Mesendoderm (in vitro differentiated cells): Measurements from ENCODE around the gene ADK.
"Not testable (repeated sequence)": the region's sequence is repeated elsewhere in the genome, so short reads cannot be mapped to it uniquely, and the experiment has no call there.

ENCODE experiments used
- DNase-seq: peaks from one replicate; pipeline ENCODE4 v3.0.0; 2013
- H2AK5ac ChIP-seq: 2 replicates; pipeline ENCODE4 v1.6.1; 2013; ENCODE audit warnings: low read length, inconsistent platforms
- H2BK120ac ChIP-seq: 2 replicates; pipeline ENCODE4 v1.6.1; 2013; ENCODE audit warnings: low read depth, mild to moderate bottlenecking, low read length, moderate library complexity, mixed read lengths
- H2BK15ac ChIP-seq: replicated peaks from 2 replicates; pipeline ENCODE4 v1.6.1; 2013; ENCODE audit warnings: low read depth, mild to moderate bottlenecking, moderate library complexity
- H2BK5ac ChIP-seq: 2 replicates; pipeline ENCODE4 v1.6.1; 2013; ENCODE audit warnings: low read length, inconsistent platforms
- H3K18ac ChIP-seq: 2 replicates; pipeline ENCODE4 v1.6.1; 2013; ENCODE audit warnings: mild to moderate bottlenecking, low read length, mixed read lengths
- H3K23ac ChIP-seq: one replicate; pipeline ENCODE4 v1.6.1; 2013; ENCODE audit warnings: low read length
- H3K27ac ChIP-seq: 2 replicates; pipeline ENCODE4 v1.5.1; 2013; ENCODE audit warnings: low read depth, mild to moderate bottlenecking, inconsistent platforms, low read length, moderate library complexity
- H3K27me3 ChIP-seq: 2 replicates; pipeline ENCODE4 v1.6.1; 2013; ENCODE audit warnings: low read length, control low read depth, mild to moderate bottlenecking, inconsistent platforms; ENCODE audit not compliant: insufficient read depth, poor library complexity
- H3K36me3 ChIP-seq: 2 replicates; pipeline ENCODE4 v1.6.1; 2013; ENCODE audit warnings: low read length, inconsistent platforms; ENCODE audit not compliant: control insufficient read depth, insufficient read depth
- H3K4ac ChIP-seq: one replicate; pipeline ENCODE4 v1.6.1; 2013; ENCODE audit warnings: low read depth, mild to moderate bottlenecking, low read length, moderate library complexity
- H3K4me1 ChIP-seq: 2 replicates; pipeline ENCODE4 v1.6.1; 2013; ENCODE audit warnings: low read depth, low read length, inconsistent platforms; ENCODE audit not compliant: control insufficient read depth
- H3K4me2 ChIP-seq: 2 replicates; pipeline ENCODE4 v1.6.1; 2013; ENCODE audit warnings: low read length
- H3K4me3 ChIP-seq: 2 replicates; pipeline ENCODE4 v1.5.1; 2013; ENCODE audit warnings: mild to moderate bottlenecking, low read length
- H3K56ac ChIP-seq: one replicate; pipeline ENCODE4 v1.6.1; 2013; ENCODE audit warnings: low read length
- H3K79me1 ChIP-seq: 2 replicates; pipeline ENCODE4 v1.6.1; 2013; ENCODE audit warnings: low read length, inconsistent platforms
- H3K79me2 ChIP-seq: 2 replicates; pipeline ENCODE4 v1.6.1; 2013; ENCODE audit warnings: mild to moderate bottlenecking, low read length; ENCODE audit not compliant: control insufficient read depth, insufficient read depth
- H3K9ac ChIP-seq: 2 replicates; pipeline ENCODE4 v1.6.1; 2013; ENCODE audit warnings: low read length, inconsistent platforms
- H4K5ac ChIP-seq: one replicate; pipeline ENCODE4 v1.6.1; 2013; ENCODE audit warnings: low read length
- H4K8ac ChIP-seq: one replicate; pipeline ENCODE4 v1.6.1; 2013; ENCODE audit warnings: low read depth, mild to moderate bottlenecking, control low read depth, low read length, moderate library complexity
- WGBS: extraction: QIAGEN DNeasy Blood & Tissue Kit; methylation state at CpG from one replicate; pipeline ENCODE4 v1.1.7; 2013; ENCODE audit warnings: low lambda C conversion rate, missing lambda C conversion rate; ENCODE audit not compliant: insufficient coverage; ENCODE audit errors: extremely low coverage; 5-methylcytosine and 5-hydroxymethylcytosine counted together

Gene ADK

DNA sequence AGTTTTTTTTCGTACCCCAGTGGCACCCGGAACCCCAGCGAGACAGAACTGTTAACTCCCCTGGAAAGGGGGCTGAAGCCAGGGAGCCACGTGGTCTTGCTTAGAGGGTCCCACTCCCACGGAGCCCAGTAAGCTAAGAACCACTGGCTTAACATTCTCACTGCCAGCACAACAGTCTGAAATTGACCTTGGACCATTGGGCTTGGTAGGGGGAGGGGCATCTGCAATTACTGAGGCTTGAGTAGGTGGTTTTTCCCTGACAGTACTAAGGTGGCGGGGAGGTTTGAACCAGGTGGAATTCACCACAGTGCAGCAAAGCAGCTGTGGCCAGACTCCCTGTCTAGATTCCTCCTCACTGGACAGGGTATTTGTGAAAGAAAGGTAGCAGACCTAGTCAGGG, 196.5 kb downstream of the ADK start:
- no peak overlapping the region for H3K4me3 ChIP-seq
- WGBS, result no CpG with 5 or more reads among the region's 6 CpGs
- H3K9ac ChIP-seq, result no peak overlapping the region
- H3K27me3 ChIP-seq, result no peaks in the 10 kb centered on the region
- H2BK5ac ChIP-seq, result no peak overlapping the region
- H2BK120ac ChIP-seq, result no peak overlapping the region
- no peak overlapping the region for H3K23ac ChIP-seq
- no peak overlapping the region for H3K4ac ChIP-seq
- H3K27ac ChIP-seq, result no peak overlapping the region
- no peak for DNase-seq
- H3K18ac ChIP-seq, result no peak overlapping the region
- H2BK15ac ChIP-seq, result no peak overlapping the region
- no peak overlapping the region for H3K4me2 ChIP-seq
- H4K8ac ChIP-seq, result no peak overlapping the region
- H3K79me1 ChIP-seq, result peaks cover 2% of the 10 kb centered on the region
- H2AK5ac ChIP-seq, result no peak overlapping the region
- H3K56ac ChIP-seq, result no peak overlapping the region
- no peak overlapping the region for H4K5ac ChIP-seq
- H3K79me2 ChIP-seq, result no peaks in the 10 kb centered on the region
- H3K36me3 ChIP-seq, result no peaks in the 10 kb centered on the region
- H3K4me1 ChIP-seq, result no peaks in the 10 kb centered on the region

DNA sequence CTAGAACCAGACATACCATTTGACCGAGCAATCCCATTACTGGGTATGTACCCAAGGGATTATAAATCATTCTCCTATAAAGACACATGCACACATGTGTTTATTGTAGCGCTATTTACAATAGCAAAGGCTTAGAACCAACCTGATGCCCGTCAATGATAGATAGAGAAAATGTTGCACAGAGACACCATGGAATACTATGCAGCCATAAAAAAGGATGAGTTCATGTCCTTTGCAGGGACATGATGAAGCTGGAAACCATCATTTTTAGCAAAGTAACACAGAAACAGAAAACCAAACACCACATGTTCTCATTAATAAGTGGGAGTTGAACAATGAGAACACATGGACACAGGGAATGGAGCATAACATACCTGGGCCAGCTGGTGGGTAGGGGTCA, 202.0 kb downstream of the ADK start:
- not testable (repeated sequence) for H2AK5ac ChIP-seq, H2BK15ac ChIP-seq, H3K9ac ChIP-seq, H3K18ac ChIP-seq, H3K27ac ChIP-seq, H4K5ac ChIP-seq, H3K4me3 ChIP-seq, H2BK5ac ChIP-seq, H3K56ac ChIP-seq, H3K36me3 ChIP-seq, H3K27me3 ChIP-seq, H3K4me2 ChIP-seq, H3K4me1 ChIP-seq, H4K8ac ChIP-seq, H2BK120ac ChIP-seq, H3K23ac ChIP-seq, H3K79me1 ChIP-seq, H3K79me2 ChIP-seq, DNase-seq, H3K4ac ChIP-seq
- WGBS, result no CpG with 5 or more reads among the region's 3 CpGs

DNA sequence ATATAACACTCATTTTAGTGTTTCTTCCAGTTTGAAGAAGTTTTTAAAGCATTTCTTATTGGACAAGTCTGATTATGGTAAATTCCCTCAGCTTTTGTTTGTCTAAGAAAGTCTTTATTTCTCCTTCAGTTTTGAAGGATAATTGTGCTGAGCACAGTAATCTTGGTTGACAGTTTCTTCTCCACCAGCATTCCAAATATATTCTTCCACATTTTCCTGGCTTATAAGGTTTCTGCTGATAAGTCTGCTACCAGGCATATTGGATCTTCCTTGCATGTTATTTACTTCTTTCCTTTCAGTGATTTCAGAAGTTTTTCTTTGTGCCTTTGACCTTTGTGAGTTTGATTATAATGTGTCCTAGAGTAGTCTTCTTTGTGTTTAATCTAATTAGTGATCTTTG, 210.7 kb downstream of the ADK start:
- Histone ChIP-seq H3K27me3 (no peaks in the 10 kb centered on the region), H3K4me1 (peaks cover 1% of the 10 kb centered on the region), H3K9ac (no peak overlapping the region), H3K56ac (no peak overlapping the region), H2BK5ac (no peak overlapping the region), H3K79me2 (no peaks in the 10 kb centered on the region), H3K36me3 (no peaks in the 10 kb centered on the region), H4K5ac (no peak overlapping the region), H3K4me2 (no peak overlapping the region), H2BK15ac (no peak overlapping the region), H2AK5ac (no peak overlapping the region), H3K79me1 (peaks cover 2% of the 10 kb centered on the region), H2BK120ac (no peak overlapping the region), H3K27ac (no peak overlapping the region), H3K23ac (no peak overlapping the region), H3K18ac (no peak overlapping the region), H3K4me3 (no peak overlapping the region), H4K8ac (no peak overlapping the region), H3K4ac (no peak overlapping the region)
- DNase-seq, result no peak

DNA sequence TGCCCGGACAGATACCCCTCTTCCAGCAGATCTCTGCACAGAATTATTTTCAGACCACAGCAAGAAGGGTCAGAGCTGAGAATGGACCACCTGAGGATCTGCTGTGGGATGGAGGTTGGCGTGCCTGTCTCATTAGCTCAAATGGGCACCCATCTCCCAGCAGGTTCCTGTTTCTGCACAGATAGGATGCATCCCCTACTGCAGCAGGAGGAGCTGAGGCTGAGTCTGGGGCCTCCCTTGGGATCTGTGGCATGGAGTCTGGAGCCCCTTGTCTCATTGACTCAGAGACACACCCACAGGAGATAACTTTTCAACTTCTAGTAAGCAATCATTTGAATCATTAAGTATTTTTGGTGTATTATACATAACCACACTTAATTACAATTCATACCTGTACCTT, 212.7 kb downstream of the ADK start:
- no CpG with 5 or more reads among the region's 2 CpGs for WGBS
- no peak overlapping the region for H2BK15ac ChIP-seq
- no peak overlapping the region for H3K27ac ChIP-seq
- H4K5ac ChIP-seq, result no peak overlapping the region
- no peak overlapping the region for H3K4me2 ChIP-seq
- no peak overlapping the region for H3K4ac ChIP-seq
- H2BK120ac ChIP-seq, result no peak overlapping the region
- H3K4me1 ChIP-seq, result peaks cover 1% of the 10 kb centered on the region
- no peak overlapping the region for H3K23ac ChIP-seq
- H3K56ac ChIP-seq, result no peak overlapping the region
- no peak overlapping the region for H3K9ac ChIP-seq
- DNase-seq, result no peak
- H3K27me3 ChIP-seq, result no peaks in the 10 kb centered on the region
- no peaks in the 10 kb centered on the region for H3K79me2 ChIP-seq
- H3K18ac ChIP-seq, result no peak overlapping the region
- H2BK5ac ChIP-seq, result no peak overlapping the region
- H3K79me1 ChIP-seq, result peaks cover 2% of the 10 kb centered on the region
- no peak overlapping the region for H4K8ac ChIP-seq
- H3K4me3 ChIP-seq, result no peak overlapping the region
- H3K36me3 ChIP-seq, result no peaks in the 10 kb centered on the region
- no peak overlapping the region for H2AK5ac ChIP-seq

DNA sequence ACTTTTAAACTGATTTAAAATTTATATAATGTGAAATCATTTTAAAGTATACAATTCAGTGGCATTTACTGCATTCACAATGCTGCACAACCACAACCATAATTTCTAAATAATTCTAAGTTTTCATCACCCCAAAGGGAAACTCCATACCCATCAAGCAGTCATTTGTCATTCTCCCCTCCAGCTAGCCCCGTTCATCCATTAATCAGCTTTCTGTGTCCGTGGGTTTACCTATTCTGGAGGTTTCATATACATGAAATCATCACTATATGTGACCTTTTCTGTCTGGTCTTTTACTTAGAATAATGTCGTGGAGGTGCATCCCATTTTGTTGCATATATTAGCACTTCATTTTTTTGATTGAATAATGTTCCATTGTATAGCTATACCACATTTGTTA, 214.1 kb downstream of the ADK start:
- WGBS, result no CpG with 5 or more reads among the region's 3 CpGs
- no peak overlapping the region for H3K4ac ChIP-seq

DNA sequence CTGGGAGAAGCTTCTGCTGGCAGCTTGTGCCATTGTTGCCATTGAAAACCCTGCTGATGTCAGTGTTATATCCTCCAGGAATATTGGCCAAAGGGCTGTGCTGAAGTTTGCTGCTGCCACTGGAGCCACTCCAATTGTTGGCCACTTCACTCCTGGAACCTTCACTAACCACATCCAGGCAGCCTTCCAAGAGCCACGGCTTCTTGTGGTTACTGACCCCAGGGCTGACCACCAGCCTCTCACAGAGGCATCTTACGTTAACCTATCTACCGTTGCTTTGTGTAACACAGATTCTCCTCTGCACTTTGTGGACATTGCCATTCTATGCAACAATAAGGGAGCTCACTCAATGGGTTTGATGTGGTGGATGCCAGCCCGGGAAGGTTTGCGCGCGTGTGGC, 220.7 kb downstream of the ADK start:
- no peaks in the 10 kb centered on the region for H3K27me3 ChIP-seq
- no peaks in the 10 kb centered on the region for H3K4me1 ChIP-seq
- no peak overlapping the region for H3K4me2 ChIP-seq
- no peak overlapping the region for H2BK120ac ChIP-seq
- no peak overlapping the region for H3K4me3 ChIP-seq
- no CpG with 5 or more reads among the region's 7 CpGs for WGBS
- no peak overlapping the region for H3K9ac ChIP-seq
- no peak for DNase-seq
- H3K79me1 ChIP-seq, result no peaks in the 10 kb centered on the region
- H4K5ac ChIP-seq, result no peak overlapping the region
- no peak overlapping the region for H3K4ac ChIP-seq
- no peak overlapping the region for H3K23ac ChIP-seq
- no peak overlapping the region for H3K56ac ChIP-seq
- no peak overlapping the region for H2AK5ac ChIP-seq
- H3K36me3 ChIP-seq, result no peaks in the 10 kb centered on the region
- no peak overlapping the region for H2BK15ac ChIP-seq
- no peak overlapping the region for H3K27ac ChIP-seq
- no peak overlapping the region for H4K8ac ChIP-seq
- H3K79me2 ChIP-seq, result no peaks in the 10 kb centered on the region
- H2BK5ac ChIP-seq, result no peak overlapping the region
- H3K18ac ChIP-seq, result no peak overlapping the region

More for the DNA sequence above, 214.1 kb downstream of the ADK start:
- Histone ChIP-seq H3K4me3 (no peak overlapping the region), H3K27ac (no peak overlapping the region), H3K36me3 (no peaks in the 10 kb centered on the region), H3K27me3 (no peaks in the 10 kb centered on the region), H3K23ac (no peak overlapping the region), H3K4me2 (no peak overlapping the region), H3K79me2 (no peaks in the 10 kb centered on the region), H3K56ac (no peak overlapping the region), H3K79me1 (peaks cover 2% of the 10 kb centered on the region), H2BK120ac (no peak overlapping the region), H2BK15ac (no peak overlapping the region), H2BK5ac (no peak overlapping the region), H3K9ac (no peak overlapping the region), H3K4me1 (peaks cover 1% of the 10 kb centered on the region), H3K18ac (no peak overlapping the region), H4K5ac (no peak overlapping the region), H2AK5ac (no peak overlapping the region), H4K8ac (no peak overlapping the region)
- no peak for DNase-seq
